ENCODE results near the gene NUP85.
"Not testable (repeated sequence)": the region's sequence is repeated elsewhere in the genome, so short reads cannot be mapped to it uniquely, and the experiment has no call there.

Gene NUP85

GRCh38 chr17:75205037-75205792 is at the start of gene NUP85:
TSS of gene NUP85 (plus strand) at chr17:75205679. CDS start at chr17:75205762, 83 bp downstream.
- peak; percentile 86 for DNase-seq (ENCODE audit: low read depth, low spot score)

- not testable (repeated sequence) for DNase-seq (ENCODE audit: low read depth, low spot score)
Observed at GRCh38 chr17:75158480-75158879, 47.0 kb upstream of the NUP85 start.

GRCh38 chr17:75159196-75160031 is 46.1 kb upstream of the NUP85 start:
- no peak for DNase-seq (ENCODE audit: low read depth, low spot score)

- no peak for DNase-seq (ENCODE audit: low read depth, low spot score)
Observed at GRCh38 chr17:75160211-75160610, 45.3 kb upstream of the NUP85 start.

GRCh38 chr17:75163074-75163473 is 42.4 kb upstream of the NUP85 start:
- DNase-seq (ENCODE audit: low read depth, low spot score): no peak

GRCh38 chr17:75164606-75165005 is 40.9 kb upstream of the NUP85 start:
- DNase-seq (ENCODE audit: low read depth, low spot score): not testable (repeated sequence)

GRCh38 chr17:75168998-75169397 is 36.5 kb upstream of the NUP85 start:
- no peak for DNase-seq (ENCODE audit: low read depth, low spot score)

- DNase-seq (ENCODE audit: low read depth, low spot score): no peak
Observed at GRCh38 chr17:75173526-75173925, 32.0 kb upstream of the NUP85 start.

GRCh38 chr17:75174996-75175395 is 30.5 kb upstream of the NUP85 start:
- DNase-seq (ENCODE audit: low read depth, low spot score): no peak

GRCh38 chr17:75176625-75177024 is 28.9 kb upstream of the NUP85 start:
- no peak for DNase-seq (ENCODE audit: low read depth, low spot score)

GRCh38 chr17:75178453-75178852 is 27.0 kb upstream of the NUP85 start:
- DNase-seq (ENCODE audit: low read depth, low spot score): no peak

- no peak for DNase-seq (ENCODE audit: low read depth, low spot score)
Observed at GRCh38 chr17:75181110-75181509, 24.4 kb upstream of the NUP85 start.

- DNase-seq (ENCODE audit: low read depth, low spot score): no peak
Observed at GRCh38 chr17:75181608-75182318, 23.7 kb upstream of the NUP85 start.

- DNase-seq (ENCODE audit: low read depth, low spot score): no peak
Observed at GRCh38 chr17:75182319-75182568, 23.2 kb upstream of the NUP85 start.

- peak; percentile 60 for DNase-seq (ENCODE audit: low read depth, low spot score)
Observed at GRCh38 chr17:75182569-75183436, 22.7 kb upstream of the NUP85 start, which contains the start of gene SUMO2. TSS of gene SUMO2 (minus strand) at chr17:75182959. CDS start at chr17:75182834, 125 bp downstream.

GRCh38 chr17:75183999-75184884 is 21.2 kb upstream of the NUP85 start:
- no peak for DNase-seq (ENCODE audit: low read depth, low spot score)

- no peak for DNase-seq (ENCODE audit: low read depth, low spot score)
Observed at GRCh38 chr17:75188614-75189013, 16.9 kb upstream of the NUP85 start.

GRCh38 chr17:75191584-75191983 is 13.9 kb upstream of the NUP85 start:
- DNase-seq (ENCODE audit: low read depth, low spot score): no peak

- no peak for DNase-seq (ENCODE audit: low read depth, low spot score)
Observed at GRCh38 chr17:75194879-75195278, 10.6 kb upstream of the NUP85 start.

GRCh38 chr17:75199886-75200618 is 5.4 kb upstream of the NUP85 start:
- no peak for DNase-seq (ENCODE audit: low read depth, low spot score)
